GM13976 (cell line): Measurements from ENCODE around the gene MLLT3.
A peak's percentile ranks its signal among the peaks of the same experiment; 100 is the strongest.

Experiments used
- DNase-seq: peaks from one replicate; pipeline ENCODE4 v3.0.0; 2012; ENCODE audit warnings: low spot score
- CTCF ChIP-seq: IDR thresholded peaks from 2 replicates; pipeline ENCODE4 v1.5.1; 2012; ENCODE audit warnings: borderline replicate concordance, mild to moderate bottlenecking; ENCODE audit not compliant: insufficient read depth; ENCODE audit errors: extremely low read depth, missing control alignments, control extremely low read depth
- in situ Hi-C: fragments of 300-500 bp; cut with MboI; formaldehyde crosslinking; loops from one replicate; pipeline ENCODE4 v1.12.0; 2022; ENCODE audit warnings: low sequenced_read_pairs, mixed read lengths, inconsistent platforms; ENCODE audit not compliant: unreplicated experiment

The MLLT3 gene

GRCh38 chr9:20490246-20490834 lies 132.0 kb downstream of the MLLT3 start:
- no peak for DNase-seq
- in situ Hi-C loops = no loop called here
- no peak for TF ChIP-seq CTCF

DNA sequence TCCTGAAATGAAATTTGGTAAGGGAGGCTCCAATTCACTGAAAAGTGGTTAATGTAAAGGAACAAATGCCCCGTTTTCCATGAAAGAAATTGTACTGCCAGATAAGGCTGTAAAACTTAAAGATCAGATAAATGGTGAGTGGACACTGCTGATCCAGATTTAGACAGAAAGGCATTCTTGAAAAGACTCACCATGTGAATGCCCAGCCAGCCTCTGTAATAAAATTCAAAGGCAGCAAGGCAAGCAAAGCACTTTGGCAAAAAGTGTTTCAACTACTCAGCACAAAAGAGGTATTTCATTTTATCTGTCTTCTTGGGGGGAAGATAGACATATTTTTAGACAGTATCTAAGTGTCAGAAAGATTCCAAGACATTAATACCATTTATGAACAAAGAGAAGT lies 133.6 kb downstream of the MLLT3 start:
- no peak for DNase-seq
- TF ChIP-seq CTCF = no peak
- in situ Hi-C loops = no loop called here

DNA sequence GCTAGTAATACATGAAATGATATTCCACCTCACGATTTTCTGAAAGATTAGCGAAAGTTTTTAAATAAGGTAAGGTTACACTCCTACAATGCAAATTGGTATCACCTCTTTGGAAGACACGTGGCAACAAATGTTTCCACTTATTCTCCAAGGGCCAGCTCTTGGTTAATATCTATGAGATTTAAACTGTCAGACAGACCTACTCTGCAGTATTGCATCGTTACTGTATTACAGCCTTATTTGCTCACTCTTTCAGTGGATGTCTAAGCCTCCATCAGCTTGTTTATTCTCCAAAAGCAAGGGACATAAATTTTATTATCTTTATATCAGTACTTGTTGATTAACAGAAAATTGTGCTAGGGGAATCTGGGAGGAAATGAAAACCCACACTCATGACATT lies 135.7 kb downstream of the MLLT3 start:
- DNase-seq = no peak
- no peak for TF ChIP-seq CTCF
- in situ Hi-C loops = no loop called here

DNA sequence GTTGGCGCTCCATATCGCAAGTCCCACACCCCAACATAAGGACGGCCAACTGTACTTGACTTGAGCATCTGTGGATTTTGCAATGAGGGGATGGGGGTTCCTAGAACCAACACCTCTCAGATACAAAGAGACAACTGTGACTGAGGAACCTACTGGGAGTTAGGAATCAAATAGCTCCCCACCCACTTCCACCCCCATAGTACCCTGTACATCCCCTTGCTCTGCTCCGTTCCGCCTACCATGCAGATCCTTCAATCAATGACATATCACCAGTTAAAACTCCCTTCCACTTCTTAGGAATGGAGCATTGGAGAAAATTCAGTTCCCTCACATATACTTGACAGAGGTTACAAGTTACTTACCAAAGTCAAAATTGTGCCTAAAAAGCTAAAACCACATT lies 140.9 kb downstream of the MLLT3 start:
- no peak for TF ChIP-seq CTCF
- in situ Hi-C loops = no loop called here
- DNase-seq = no peak

- in situ Hi-C loops = no loop called here
- no peak for TF ChIP-seq CTCF
Observed at GRCh38 chr9:20480249-20480648, 142.1 kb downstream of the MLLT3 start.

GRCh38 chr9:20479419-20480155 lies 142.7 kb downstream of the MLLT3 start:
- DNase-seq = peak; percentile 20
- TF ChIP-seq CTCF = no peak
- in situ Hi-C loops = no loop called here

More at GRCh38 chr9:20480249-20480648, 142.1 kb downstream of the MLLT3 start:
- no peak for DNase-seq
